Measurements from ENCODE around the gene FMN2.

FMN2 gene

GRCh38 chr1:240058049-240058448, 33.6 kb upstream of the FMN2 start:
- DNase-seq (ENCODE audit: low spot score), result no peak
- no peak for TF ChIP-seq CTCF (IDR thresholded peaks at IDR 0.05; ENCODE audit: borderline replicate concordance, control extremely low read depth, extremely low read depth, insufficient read depth, missing control alignments)
- in situ Hi-C loops (cut with MboI; ENCODE audit: low sequenced_read_pairs, unreplicated experiment), result no loop called here

GRCh38 chr1:240068961-240069360, 22.7 kb upstream of the FMN2 start:
- no peak for DNase-seq (ENCODE audit: low spot score)
- TF ChIP-seq CTCF (IDR thresholded peaks at IDR 0.05; ENCODE audit: borderline replicate concordance, control extremely low read depth, extremely low read depth, insufficient read depth, missing control alignments), result no peak
- in situ Hi-C loops (cut with MboI; ENCODE audit: low sequenced_read_pairs, unreplicated experiment), result no loop called here

- in situ Hi-C loops (cut with MboI; ENCODE audit: low sequenced_read_pairs, unreplicated experiment), result no loop called here
- TF ChIP-seq CTCF (IDR thresholded peaks at IDR 0.05; ENCODE audit: borderline replicate concordance, control extremely low read depth, extremely low read depth, insufficient read depth, missing control alignments), result no peak
- no peak for DNase-seq (ENCODE audit: low spot score)
Measured at GRCh38 chr1:240070188-240070587, 21.5 kb upstream of the FMN2 start.

- in situ Hi-C loops (cut with MboI; ENCODE audit: low sequenced_read_pairs, unreplicated experiment), result no loop called here
- no peak for TF ChIP-seq CTCF (IDR thresholded peaks at IDR 0.05; ENCODE audit: borderline replicate concordance, control extremely low read depth, extremely low read depth, insufficient read depth, missing control alignments)
- no peak for DNase-seq (ENCODE audit: low spot score)
Measured at GRCh38 chr1:240073097-240073496, 18.6 kb upstream of the FMN2 start.

GRCh38 chr1:240074422-240074821, 17.3 kb upstream of the FMN2 start:
- TF ChIP-seq CTCF (IDR thresholded peaks at IDR 0.05; ENCODE audit: borderline replicate concordance, control extremely low read depth, extremely low read depth, insufficient read depth, missing control alignments), result no peak
- in situ Hi-C loops (cut with MboI; ENCODE audit: low sequenced_read_pairs, unreplicated experiment), result no loop called here
- DNase-seq (ENCODE audit: low spot score), result no peak

GRCh38 chr1:240074908-240075307, 16.8 kb upstream of the FMN2 start:
- in situ Hi-C loops (cut with MboI; ENCODE audit: low sequenced_read_pairs, unreplicated experiment), result no loop called here
- DNase-seq (ENCODE audit: low spot score), result no peak
- no peak for TF ChIP-seq CTCF (IDR thresholded peaks at IDR 0.05; ENCODE audit: borderline replicate concordance, control extremely low read depth, extremely low read depth, insufficient read depth, missing control alignments)

GRCh38 chr1:240084337-240084736, 7.3 kb upstream of the FMN2 start:
- in situ Hi-C loops (cut with MboI; ENCODE audit: low sequenced_read_pairs, unreplicated experiment), result no loop called here
- no peak for TF ChIP-seq CTCF (IDR thresholded peaks at IDR 0.05; ENCODE audit: borderline replicate concordance, control extremely low read depth, extremely low read depth, insufficient read depth, missing control alignments)
- DNase-seq (ENCODE audit: low spot score), result no peak
